ENCODE data around the gene HIVEP3. TPM values are rescaled to one million over a fixed set of nuclear protein-coding genes. Genes with fewer than 3 reads are reported as not detected.

HIVEP3 gene
- total RNA-seq (2022; extraction: Qiagen RNA extraction), result 2.8 to 3.7 TPM (median 3.1 TPM) in 5 replicates

DNA sequence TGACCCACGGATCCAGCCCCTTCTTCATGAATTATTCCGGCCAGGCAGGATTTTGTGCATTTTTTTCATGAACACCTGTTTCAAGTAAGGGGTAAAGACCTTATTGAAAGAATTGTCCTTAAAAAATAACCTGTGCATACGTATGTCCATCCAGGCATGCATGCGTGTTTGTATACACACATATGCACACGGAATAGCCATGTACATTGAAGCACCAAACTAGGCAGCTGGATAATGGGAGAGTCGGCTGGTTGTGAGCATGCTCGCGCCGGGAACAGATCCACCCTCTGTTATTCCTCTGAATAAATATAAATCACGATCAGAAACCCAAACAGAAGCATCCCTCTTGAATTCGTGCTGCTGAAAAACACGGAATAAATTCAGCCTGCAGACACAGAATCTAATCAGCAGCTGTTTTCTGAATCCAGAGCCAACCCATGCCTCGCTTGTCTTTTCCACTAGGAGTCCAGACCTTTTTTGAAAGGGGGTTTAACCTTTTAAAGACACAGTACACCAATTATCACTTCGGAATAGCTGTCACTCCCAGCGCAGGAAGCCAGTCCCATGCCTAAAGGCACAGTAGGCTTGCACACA is at the start of gene HIVEP3:
TSS of gene HIVEP3 (minus strand) at position 473 of the 594 bp plus-strand sequence.

DNA sequence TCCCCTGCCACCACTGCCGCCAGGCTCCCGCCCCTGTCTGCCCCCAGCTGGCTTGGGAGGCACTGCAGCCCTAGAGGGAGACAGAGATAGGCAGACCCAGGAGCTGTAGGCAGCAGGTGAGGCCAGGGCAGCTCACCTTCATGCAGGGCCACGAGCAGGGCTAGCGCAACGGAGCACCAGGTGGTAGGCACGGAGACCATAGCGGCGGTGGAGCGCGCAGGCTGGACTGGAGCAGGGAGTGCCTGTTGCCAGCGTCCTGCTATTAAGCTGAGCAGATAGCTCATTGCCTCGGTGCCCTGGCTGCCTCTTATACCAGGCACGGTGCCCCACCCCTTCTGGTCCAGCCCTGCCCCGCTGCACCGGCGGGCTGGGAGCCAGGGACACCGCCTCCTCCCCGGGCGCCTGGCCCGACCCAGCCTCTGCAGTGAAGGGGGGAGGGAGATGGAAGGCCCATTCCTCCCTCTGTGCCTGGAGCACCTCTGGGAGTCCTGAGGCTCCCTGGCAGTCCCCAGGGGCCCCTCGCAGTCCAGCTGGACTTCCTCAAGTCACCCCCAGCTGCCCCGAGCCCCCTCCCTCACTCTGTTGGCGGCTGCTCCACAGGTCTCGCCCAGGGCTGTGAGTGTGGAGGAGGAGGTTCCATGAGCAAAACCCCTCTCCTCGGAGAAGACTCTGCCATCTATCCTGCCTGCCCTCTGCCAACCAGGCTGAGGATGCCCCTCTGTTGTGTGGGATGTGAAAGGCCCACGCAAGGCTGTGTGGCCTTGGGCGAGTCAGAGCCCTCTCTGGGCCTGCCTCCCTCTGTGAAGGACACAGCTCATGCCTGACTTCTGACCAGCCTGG is 434.1 kb downstream of the HIVEP3 start, which contains the start of gene EDN2:
TSS of gene EDN2 (minus strand) at position 282 of the 840 bp plus-strand sequence. CDS start at position 200, 82 bp downstream.

Other genes with a start within 250 kb of the HIVEP3 start
- gene GUCA2B, start 234.5 kb upstream of the HIVEP3 start, total RNA-seq (2022; extraction: Qiagen RNA extraction), result 0.46 TPM in 1 of 5 replicates, not detected in the others
- gene GUCA2A, start 245.8 kb upstream of the HIVEP3 start, total RNA-seq (2022; extraction: Qiagen RNA extraction), result not detected in 5 replicates